ENCODE data around the gene SLC4A1. TPM values are rescaled to one million over a fixed set of nuclear protein-coding genes. Genes with fewer than 3 reads are reported as not detected.

Gene SLC4A1
- total and polyA plus RNA-seq, 2 of the 13 experiments (the other 11 are each of a cell fraction or from before 2014, with no cell fraction given), result not detected

- TF ChIP-seq, protein P1, sequence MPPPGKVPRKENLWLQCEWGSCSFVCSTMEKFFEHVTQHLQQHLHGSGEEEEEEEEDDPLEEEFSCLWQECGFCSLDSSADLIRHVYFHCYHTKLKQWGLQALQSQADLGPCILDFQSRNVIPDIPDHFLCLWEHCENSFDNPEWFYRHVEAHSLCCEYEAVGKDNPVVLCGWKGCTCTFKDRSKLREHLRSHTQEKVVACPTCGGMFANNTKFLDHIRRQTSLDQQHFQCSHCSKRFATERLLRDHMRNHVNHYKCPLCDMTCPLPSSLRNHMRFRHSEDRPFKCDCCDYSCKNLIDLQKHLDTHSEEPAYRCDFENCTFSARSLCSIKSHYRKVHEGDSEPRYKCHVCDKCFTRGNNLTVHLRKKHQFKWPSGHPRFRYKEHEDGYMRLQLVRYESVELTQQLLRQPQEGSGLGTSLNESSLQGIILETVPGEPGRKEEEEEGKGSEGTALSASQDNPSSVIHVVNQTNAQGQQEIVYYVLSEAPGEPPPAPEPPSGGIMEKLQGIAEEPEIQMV (CRISPR knock-in tag; IDR thresholded peaks at IDR 0.05; ENCODE audit: low read depth), result 0 out of 2 replicates have a peak, but pooled peaks have one; percentile 21
- TF ChIP-seq, protein P2, sequence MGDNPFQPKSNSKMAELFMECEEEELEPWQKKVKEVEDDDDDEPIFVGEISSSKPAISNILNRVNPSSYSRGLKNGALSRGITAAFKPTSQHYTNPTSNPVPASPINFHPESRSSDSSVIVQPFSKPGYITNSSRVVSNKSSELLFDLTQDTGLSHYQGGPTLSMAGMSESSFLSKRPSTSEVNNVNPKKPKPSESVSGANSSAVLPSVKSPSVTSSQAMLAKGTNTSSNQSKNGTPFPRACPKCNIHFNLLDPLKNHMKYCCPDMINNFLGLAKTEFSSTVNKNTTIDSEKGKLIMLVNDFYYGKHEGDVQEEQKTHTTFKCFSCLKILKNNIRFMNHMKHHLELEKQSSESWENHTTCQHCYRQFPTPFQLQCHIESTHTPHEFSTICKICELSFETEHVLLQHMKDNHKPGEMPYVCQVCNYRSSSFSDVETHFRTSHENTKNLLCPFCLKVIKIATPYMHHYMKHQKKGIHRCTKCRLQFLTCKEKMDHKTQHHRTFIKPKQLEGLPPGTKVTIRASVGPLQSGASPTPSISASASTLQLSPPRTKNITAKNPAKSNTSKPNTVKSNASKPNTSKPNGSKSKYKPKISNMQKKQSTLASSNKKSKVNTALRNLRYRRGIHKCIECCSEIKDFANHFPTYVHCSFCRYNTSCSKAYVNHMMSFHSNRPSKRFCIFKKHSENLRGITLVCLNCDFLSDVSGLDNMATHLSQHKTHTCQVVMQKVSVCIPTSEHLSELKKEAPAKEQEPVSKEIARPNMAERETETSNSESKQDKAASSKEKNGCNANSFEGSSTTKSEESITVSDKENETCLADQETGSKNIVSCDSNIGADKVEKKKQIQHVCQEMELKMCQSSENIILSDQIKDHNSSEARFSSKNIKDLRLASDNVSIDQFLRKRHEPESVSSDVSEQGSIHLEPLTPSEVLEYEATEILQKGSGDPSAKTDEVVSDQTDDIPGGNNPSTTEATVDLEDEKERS (CRISPR knock-in tag; IDR thresholded peaks at IDR 0.05), result no peak
- TF ChIP-seq YY1 (IDR thresholded peaks at IDR 0.05; ENCODE audit: insufficient read depth, insufficient replicate concordance, low read depth, low read length) (peak; percentile 48), MYC (CRISPR knock-in tag; IDR thresholded peaks at IDR 0.05; ENCODE audit: borderline replicate concordance) (peak; percentile 83; the same call in 1 of the 2 replicates), HDAC2 (CRISPR knock-in tag; IDR thresholded peaks at IDR 0.05) (peak; percentile 31), ZNF660 (CRISPR knock-in tag; IDR thresholded peaks at IDR 0.05; ENCODE audit: borderline replicate concordance, low read depth) (no peak), CHD2 (IDR thresholded peaks at IDR 0.05; ENCODE audit: low read depth, low read length) (peak; percentile 54; the same call in 1 of the 2 replicates), ESRRA (CRISPR knock-in tag; IDR thresholded peaks at IDR 0.05; ENCODE audit: low read depth) (no peak), POLR2G (IDR thresholded peaks at IDR 0.05; ENCODE audit: low read depth, low read length) (peak; percentile 45; the same call in 1 of the 2 replicates), FOXK1 (CRISPR knock-in tag; IDR thresholded peaks at IDR 0.05; ENCODE audit: borderline replicate concordance, low read depth) (no peak), MED1 (CRISPR knock-in tag; IDR thresholded peaks at IDR 0.05) (0 out of 2 replicates have a peak, but pooled peaks have one; percentile 37), RNF2 (conservative IDR thresholded peaks at IDR 0.05; ENCODE audit: low read depth) (no peak), RXRA (CRISPR knock-in tag; IDR thresholded peaks at IDR 0.05) (peak; percentile 81), MED13 (CRISPR knock-in tag; IDR thresholded peaks at IDR 0.05) (no peak), FOXA3 (CRISPR knock-in tag; IDR thresholded peaks at IDR 0.05) (peak; percentile 31), ZNF761 (CRISPR knock-in tag; conservative IDR thresholded peaks at IDR 0.05) (0 out of 2 replicates have a peak, but pooled peaks have one; percentile 20), AKAP8 (CRISPR knock-in tag; IDR thresholded peaks at IDR 0.05) (0 out of 2 replicates have a peak, but pooled peaks have one; percentile 65), MTA1 (CRISPR knock-in tag; IDR thresholded peaks at IDR 0.05; ENCODE audit: borderline replicate concordance) (peak; percentile 69; the same call in 1 of the 2 replicates), TRIM24 (CRISPR knock-in tag; IDR thresholded peaks at IDR 0.05) (no peak), ZNF225 (CRISPR knock-in tag; IDR thresholded peaks at IDR 0.05) (no peak; the same call in 1 of the 2 replicates)
- TF ChIP-seq, protein P3, sequence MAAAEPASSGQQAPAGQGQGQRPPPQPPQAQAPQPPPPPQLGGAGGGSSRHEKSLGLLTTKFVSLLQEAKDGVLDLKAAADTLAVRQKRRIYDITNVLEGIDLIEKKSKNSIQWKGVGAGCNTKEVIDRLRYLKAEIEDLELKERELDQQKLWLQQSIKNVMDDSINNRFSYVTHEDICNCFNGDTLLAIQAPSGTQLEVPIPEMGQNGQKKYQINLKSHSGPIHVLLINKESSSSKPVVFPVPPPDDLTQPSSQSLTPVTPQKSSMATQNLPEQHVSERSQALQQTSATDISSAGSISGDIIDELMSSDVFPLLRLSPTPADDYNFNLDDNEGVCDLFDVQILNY (CRISPR knock-in tag; conservative IDR thresholded peaks at IDR 0.05), result 0 out of 2 replicates have a peak, but pooled peaks have one; percentile 54
- TF ChIP-seq, protein P4, sequence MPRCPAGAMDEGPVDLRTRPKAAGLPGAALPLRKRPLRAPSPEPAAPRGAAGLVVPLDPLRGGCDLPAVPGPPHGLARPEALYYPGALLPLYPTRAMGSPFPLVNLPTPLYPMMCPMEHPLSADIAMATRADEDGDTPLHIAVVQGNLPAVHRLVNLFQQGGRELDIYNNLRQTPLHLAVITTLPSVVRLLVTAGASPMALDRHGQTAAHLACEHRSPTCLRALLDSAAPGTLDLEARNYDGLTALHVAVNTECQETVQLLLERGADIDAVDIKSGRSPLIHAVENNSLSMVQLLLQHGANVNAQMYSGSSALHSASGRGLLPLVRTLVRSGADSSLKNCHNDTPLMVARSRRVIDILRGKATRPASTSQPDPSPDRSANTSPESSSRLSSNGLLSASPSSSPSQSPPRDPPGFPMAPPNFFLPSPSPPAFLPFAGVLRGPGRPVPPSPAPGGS (CRISPR knock-in tag; IDR thresholded peaks at IDR 0.05), result 0 out of 2 replicates have a peak, but pooled peaks have one; percentile 9
- TF ChIP-seq, protein P5, sequence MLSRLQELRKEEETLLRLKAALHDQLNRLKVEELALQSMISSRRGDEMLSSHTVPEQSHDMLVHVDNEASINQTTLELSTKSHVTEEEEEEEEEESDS (CRISPR knock-in tag; IDR thresholded peaks at IDR 0.05; ENCODE audit: borderline replicate concordance), result 0 out of 2 replicates have a peak, but pooled peaks have one; percentile 35
These were observed 49.4 kb downstream of the SLC4A1 start (continued) for GRCh38 chr17:44218344-44219107.
